ENCODE measurements around the gene TMEM154. TPM values are rescaled to one million over a fixed set of nuclear protein-coding genes. Genes with fewer than 3 reads are reported as not detected.
A peak's percentile ranks its signal among the peaks of the same experiment; 100 is the strongest.

Gene TMEM154
- total RNA-seq, 2 experiments from 2014 or later = 12.2 to 17.5 TPM

DNA sequence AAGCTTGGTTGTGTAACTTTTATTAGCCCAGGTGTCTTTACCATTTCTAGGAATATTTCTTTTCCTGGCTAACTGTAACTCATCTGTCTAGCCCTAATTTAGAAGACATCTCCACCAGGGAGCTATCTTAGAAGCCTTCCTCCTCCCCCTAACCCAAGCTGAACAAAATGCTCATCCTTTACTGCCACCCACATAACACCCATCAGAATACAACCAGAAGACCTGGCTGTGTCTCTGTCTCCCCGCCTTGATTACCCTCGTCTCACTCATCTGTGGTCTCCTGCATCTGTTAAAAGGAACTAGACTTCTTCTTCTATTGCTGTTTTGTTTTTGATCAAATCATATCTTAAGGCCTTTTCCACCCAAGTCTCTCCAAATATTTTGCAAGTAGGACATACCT lies 4.8 kb upstream of the TMEM154 start:
- intact Hi-C loops (cut with micrococcal nuclease) = no loop called here
- H3K36me3 Mint-ChIP-seq (ENCODE audit: low read depth) = no peaks in the 10 kb centered on the region
- peak overlapping the region; percentile 30 for H3K27ac Mint-ChIP-seq

DNA sequence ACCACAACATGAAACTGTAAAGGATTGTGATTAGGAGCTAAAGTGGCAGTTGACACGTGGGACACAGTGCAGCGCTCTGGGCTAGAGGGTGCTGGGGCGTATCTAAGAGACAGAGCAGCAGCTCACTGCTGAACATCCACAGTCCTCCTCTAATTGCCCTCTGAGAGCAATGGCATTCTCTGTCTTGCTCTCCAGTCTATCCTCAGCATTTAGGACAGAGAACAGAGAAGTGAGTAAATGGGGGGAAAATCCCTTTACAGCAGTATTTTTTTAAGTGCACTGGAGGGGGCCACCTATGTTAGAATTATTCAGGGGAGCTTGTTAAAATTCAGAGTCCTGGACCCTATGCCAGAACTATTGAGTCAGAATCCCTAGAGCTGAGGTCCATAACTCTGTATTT lies 4.2 kb upstream of the TMEM154 start:
- peak; percentile 81 for ATAC-seq
- H3K27ac Mint-ChIP-seq = peak overlapping the region; percentile 30
- H3K4me3 Mint-ChIP-seq = no peak overlapping the region

More for the DNA sequence above, 4.8 kb upstream of the TMEM154 start:
- ChIA-PET CTCF (interaction anchor here (0.9 to 1.7 kb wide), 4 partner anchors 9 to 183 kb away, joined by 3 to 8 read pairs (median 5); no protein-coding TSS in a partner anchor), POLR2A (interaction anchor here (0.9 to 1.3 kb wide), 2 partner anchors 95 to 149 kb away, joined by 4 read pairs; no protein-coding TSS in a partner anchor)
- ATAC-seq = peak; percentile 52
- H3K4me1 Mint-ChIP-seq (ENCODE audit: low read depth) = peaks cover 32% of the 10 kb centered on the region
- H3K9me3 Mint-ChIP-seq = no peaks in the 10 kb centered on the region
- peak; percentile 40 for DNase-seq
- H3K4me3 Mint-ChIP-seq = no peak overlapping the region
- H3K27me3 Mint-ChIP-seq = no peaks in the 10 kb centered on the region
- TF ChIP-seq, protein P1, sequence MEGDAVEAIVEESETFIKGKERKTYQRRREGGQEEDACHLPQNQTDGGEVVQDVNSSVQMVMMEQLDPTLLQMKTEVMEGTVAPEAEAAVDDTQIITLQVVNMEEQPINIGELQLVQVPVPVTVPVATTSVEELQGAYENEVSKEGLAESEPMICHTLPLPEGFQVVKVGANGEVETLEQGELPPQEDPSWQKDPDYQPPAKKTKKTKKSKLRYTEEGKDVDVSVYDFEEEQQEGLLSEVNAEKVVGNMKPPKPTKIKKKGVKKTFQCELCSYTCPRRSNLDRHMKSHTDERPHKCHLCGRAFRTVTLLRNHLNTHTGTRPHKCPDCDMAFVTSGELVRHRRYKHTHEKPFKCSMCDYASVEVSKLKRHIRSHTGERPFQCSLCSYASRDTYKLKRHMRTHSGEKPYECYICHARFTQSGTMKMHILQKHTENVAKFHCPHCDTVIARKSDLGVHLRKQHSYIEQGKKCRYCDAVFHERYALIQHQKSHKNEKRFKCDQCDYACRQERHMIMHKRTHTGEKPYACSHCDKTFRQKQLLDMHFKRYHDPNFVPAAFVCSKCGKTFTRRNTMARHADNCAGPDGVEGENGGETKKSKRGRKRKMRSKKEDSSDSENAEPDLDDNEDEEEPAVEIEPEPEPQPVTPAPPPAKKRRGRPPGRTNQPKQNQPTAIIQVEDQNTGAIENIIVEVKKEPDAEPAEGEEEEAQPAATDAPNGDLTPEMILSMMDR (IDR thresholded peaks at IDR 0.05) = no peak

DNA sequence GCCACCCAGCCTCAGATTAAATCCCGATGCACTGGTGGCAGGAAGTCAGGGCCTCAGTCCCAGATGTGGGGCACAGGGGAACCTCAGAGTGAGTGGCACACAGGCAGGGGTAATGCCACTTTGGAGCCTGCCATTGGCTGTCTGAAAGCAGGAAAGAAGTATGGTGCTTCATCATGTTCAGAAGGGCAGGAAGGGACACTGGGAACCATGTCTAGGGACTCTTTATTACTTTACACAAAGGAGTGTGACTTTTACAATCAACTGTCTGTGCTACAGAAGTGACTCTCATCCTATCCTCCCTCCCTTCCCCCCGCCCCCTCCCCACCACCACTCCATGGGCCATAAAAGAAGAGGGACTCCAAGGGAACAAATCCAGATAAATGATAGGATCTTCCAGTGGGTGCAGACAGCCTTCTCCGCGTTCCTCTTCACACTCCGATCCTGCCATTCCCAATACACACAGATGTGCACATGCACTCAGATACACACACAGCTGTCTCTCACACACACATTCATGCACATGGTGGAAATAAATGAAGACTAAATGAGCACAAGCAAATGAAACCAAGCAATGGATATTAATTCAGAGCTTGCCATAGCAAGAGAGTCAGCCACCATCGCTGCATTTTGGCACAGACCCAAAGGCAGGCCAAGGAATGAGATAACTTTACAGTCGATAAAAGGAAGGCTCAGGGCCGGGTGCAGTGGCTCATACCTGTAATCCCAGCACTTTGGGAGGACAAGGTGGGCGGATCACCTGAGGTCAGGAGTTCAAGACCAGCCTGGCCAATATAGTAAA lies 2.5 kb upstream of the TMEM154 start:
- intact Hi-C loops (cut with micrococcal nuclease) = no loop called here
- H3K27me3 Mint-ChIP-seq = no peaks in the 10 kb centered on the region
- POLR2A ChIA-PET = interaction anchor here (1.3 kb wide), 1 partner anchor 47 kb away, joined by 3 read pairs; no protein-coding TSS in a partner anchor
- ATAC-seq (no peak), DNase-seq (no peak)
- H3K27ac Mint-ChIP-seq = no peak overlapping the region
- CTCF ChIA-PET = interaction anchor here (6.1 kb wide), 1 partner anchor 181 kb away, joined by 28 read pairs; no protein-coding TSS in a partner anchor
- H3K4me1 Mint-ChIP-seq (ENCODE audit: low read depth) = peaks cover 45% of the 10 kb centered on the region
- TF ChIP-seq, protein P1 (IDR thresholded peaks at IDR 0.05) = no peak
- no peaks in the 10 kb centered on the region for H3K9me3 Mint-ChIP-seq
- no peak overlapping the region for H3K4me3 Mint-ChIP-seq
- H3K36me3 Mint-ChIP-seq (ENCODE audit: low read depth) = peaks cover 5% of the 10 kb centered on the region

More for the DNA sequence above, 4.2 kb upstream of the TMEM154 start:
- intact Hi-C loops (cut with micrococcal nuclease) = no loop called here
- H3K4me1 Mint-ChIP-seq (ENCODE audit: low read depth) = peaks cover 32% of the 10 kb centered on the region
- peak; percentile 28 for DNase-seq
- no peaks in the 10 kb centered on the region for H3K36me3 Mint-ChIP-seq (ENCODE audit: low read depth)
- H3K27me3 Mint-ChIP-seq = no peaks in the 10 kb centered on the region
- TF ChIP-seq, protein P1 (IDR thresholded peaks at IDR 0.05) = no peak
- CTCF ChIA-PET = interaction anchor here (0.9 to 1.7 kb wide), 4 partner anchors 8 to 183 kb away, joined by 3 to 8 read pairs (median 5); no protein-coding TSS in a partner anchor
- POLR2A ChIA-PET = interaction anchor here (0.9 to 1.3 kb wide), 2 partner anchors 48 to 149 kb away, joined by 3 to 4 read pairs; no protein-coding TSS in a partner anchor
- H3K9me3 Mint-ChIP-seq = no peaks in the 10 kb centered on the region

DNA sequence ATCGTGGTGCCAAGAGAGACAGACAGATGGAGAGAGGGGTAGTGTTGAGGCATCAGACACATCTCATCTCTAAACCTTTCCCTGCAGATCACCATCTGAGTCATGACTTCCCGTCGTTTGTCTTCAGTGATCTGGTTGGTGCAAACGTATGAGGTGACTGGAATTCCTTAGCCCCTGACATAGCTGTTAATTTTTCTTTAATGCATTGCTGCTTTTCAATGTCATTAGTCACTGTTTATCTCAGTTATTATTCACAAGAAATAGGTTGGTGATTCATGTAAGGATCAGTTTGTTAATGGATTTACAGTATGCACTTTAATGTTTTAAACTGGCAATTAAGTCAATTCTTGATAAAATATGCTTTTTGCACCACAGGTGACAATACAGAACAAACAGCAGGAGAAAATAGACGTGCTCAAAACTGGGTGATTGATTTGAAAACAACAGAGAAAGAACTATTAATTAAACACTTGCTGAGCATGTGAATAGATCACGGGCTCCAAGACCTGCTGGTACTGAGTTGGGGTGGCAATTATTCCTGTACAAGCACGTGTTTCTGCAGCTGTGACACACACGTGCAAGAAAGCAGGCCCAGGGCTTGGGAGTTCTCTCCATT lies 1.3 kb upstream of the TMEM154 start:
- ChIA-PET POLR2A (interaction anchor here (0.7 kb wide), 1 partner anchor 1677 kb away, joined by 3 read pairs; no protein-coding TSS in a partner anchor), CTCF (interaction anchor here (6.1 kb wide), 1 partner anchor 180 kb away, joined by 28 read pairs; no protein-coding TSS in a partner anchor)
- TF ChIP-seq, protein P1 (IDR thresholded peaks at IDR 0.05) = no peak
- Mint-ChIP-seq H3K36me3 (ENCODE audit: low read depth) (peaks cover 5% of the 10 kb centered on the region), H3K4me3 (peak overlapping the region; percentile 48), H3K9me3 (no peaks in the 10 kb centered on the region), H3K27ac (peak overlapping the region; percentile 36), H3K4me1 (ENCODE audit: low read depth) (peaks cover 55% of the 10 kb centered on the region), H3K27me3 (no peaks in the 10 kb centered on the region)
- ATAC-seq = no peak
- DNase-seq = no peak
- intact Hi-C loops (cut with micrococcal nuclease) = no loop called here

All from activated CD8-positive, alpha-beta T cell treated with anti-CD3 and anti-CD28 coated beads for 36 hours (primary cell).